Posterior cingulate gyrus (tissue), 11 donors: Measurements from ENCODE around the gene ATP10A.

ENCODE experiments used
- DNase-seq, 10 donors: peaks; one replicate each; pipeline versions ENCODE4 v3.0.0 to v3.0.0-alpha.2; 2020 to 2021; ENCODE audit warnings: mixed read lengths in 3 of 10
- intact Hi-C: fragments of 100-400 bp; cut with DNase I; formaldehyde crosslinking; loops from one replicate; pipeline ENCODE4 v1.15.1; 2023

ATP10A gene

GRCh38 chr15:25635191-25635590 lies 227.9 kb downstream of the ATP10A start:
- DNase-seq: no peak
- intact Hi-C loops: no loop called here

DNA sequence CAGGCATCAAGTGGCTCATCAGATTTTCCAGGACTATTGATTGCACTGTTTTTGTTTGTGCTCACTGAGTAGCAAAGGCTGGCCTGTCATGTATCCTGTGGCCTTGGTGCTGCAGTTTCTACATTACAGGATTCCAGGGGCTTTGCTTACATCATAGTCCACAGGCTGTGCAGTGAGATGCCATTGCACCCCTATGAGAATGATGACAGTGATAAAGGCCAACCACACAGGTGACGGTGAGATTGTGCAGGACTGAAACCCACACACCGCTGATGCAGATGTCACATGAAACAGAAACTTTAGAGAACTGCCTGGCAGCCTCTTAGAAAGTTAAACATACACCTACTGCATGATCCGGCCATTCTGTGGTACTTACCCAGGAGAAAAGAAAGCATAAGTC lies 229.3 kb downstream of the ATP10A start:
- peak in 1 of 10 donors; percentile 13 for DNase-seq
- intact Hi-C loops: no loop called here

GRCh38 chr15:25631971-25632370 lies 231.2 kb downstream of the ATP10A start:
- intact Hi-C loops: no loop called here

More at GRCh38 chr15:25631971-25632370, 231.2 kb downstream of the ATP10A start:
- no peak for DNase-seq
